SIG-M5 treated with dmso at 0.1 percent for 504 hours (cell line): ENCODE results near the gene B4GAT1.
"Not testable (repeated sequence)": the region's sequence is repeated elsewhere in the genome, so short reads cannot be mapped to it uniquely, and the experiment has no call there.

ENCODE experiments used
- DNase-seq: peaks from one replicate; lab custom pipeline; 2025; ENCODE audit not compliant: unreplicated experiment; lab: John Stamatoyannopoulos, UW

Gene B4GAT1

GRCh38 chr11:66363805-66364535 is 16.5 kb upstream of the B4GAT1 start:
- peak; percentile 27 for DNase-seq

DNA sequence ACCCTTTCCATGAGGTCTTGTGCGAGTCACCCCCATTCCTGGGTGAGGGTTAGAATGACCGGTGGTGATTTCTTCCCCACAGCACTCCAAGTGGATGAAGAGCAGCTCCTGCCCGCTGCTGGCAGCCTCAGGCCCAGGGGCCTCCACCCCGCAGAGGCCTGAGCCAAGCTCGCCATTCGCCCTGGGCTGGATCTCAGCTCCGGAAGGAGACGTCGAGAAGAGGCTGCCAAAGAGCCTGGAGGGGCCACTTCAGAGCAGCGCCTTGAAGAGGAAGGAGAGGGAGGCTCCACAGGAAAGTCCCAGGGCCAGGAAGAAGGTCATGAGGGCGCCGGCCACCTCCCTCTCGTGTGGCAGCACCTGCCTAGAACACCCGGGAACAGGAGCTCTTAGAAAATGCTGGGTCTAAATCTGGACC is 15.8 kb upstream of the B4GAT1 start:
- DNase-seq, result no peak

- DNase-seq, result no peak
Measured at GRCh38 chr11:66362481-66363147, 15.2 kb upstream of the B4GAT1 start.

DNA sequence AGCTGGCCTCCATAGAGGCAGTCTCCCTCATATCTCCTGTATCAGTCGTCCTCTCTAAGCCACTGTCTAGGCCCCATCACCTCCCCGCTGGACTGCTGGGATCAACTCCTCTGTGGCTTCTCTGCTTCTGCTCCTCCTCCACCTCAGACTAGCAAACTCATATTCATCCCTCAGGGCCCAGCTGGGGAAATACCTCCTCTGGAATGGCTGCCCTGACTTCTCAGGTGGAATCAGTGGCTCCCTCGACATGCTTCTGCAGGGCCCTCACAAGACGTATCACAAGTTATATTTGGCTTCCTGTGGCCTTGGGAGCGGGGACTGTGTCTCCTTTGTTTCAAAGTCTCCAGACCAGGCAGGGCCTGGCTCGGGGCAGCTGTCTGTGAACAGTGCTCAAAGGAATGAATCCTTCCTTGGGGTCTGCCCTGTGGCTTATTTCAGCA is 14.1 kb upstream of the B4GAT1 start:
- no peak for DNase-seq

GRCh38 chr11:66360406-66361073 is 13.1 kb upstream of the B4GAT1 start:
- DNase-seq, result no peak

GRCh38 chr11:66359662-66360087 is 12.2 kb upstream of the B4GAT1 start:
- DNase-seq, result no peak

DNA sequence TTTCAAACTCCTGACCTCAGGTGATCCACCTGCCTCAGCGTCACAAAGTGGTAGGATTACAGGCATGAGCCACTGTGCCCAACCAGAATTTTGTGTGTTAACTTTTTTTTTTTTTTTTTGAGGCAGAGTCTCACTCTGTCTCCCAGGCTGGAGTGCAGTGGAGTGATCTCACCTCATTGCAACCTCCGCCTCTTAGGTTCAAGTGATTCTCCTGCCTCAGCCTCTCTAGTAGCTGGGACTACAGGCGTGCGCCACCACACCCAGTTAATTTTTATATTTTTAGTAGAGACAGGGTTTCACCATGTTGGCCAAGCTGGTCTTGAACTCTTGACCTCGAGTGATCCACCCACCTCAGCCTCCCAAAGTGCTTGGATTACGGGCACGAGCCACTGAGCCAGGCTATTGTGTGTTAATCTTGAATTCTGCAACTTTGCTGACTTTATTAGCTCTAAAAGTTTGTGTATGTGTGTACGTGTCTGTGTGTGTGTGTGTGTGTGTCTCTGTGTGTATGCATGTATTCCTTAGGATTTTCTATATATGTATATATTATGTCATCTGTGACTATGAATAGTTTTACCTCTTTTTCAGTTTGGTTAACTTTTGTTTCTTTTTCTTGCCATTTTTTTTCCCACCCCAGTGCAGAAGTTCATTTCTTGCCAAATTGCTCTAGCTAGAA is 3.3 kb upstream of the B4GAT1 start:
- not testable (repeated sequence) for DNase-seq

GRCh38 chr11:66349084-66349386 is 1.6 kb upstream of the B4GAT1 start:
- no peak for DNase-seq

- DNase-seq, result no peak
Measured at GRCh38 chr11:66346476-66347424, 679 bp downstream of the B4GAT1 start.

DNA sequence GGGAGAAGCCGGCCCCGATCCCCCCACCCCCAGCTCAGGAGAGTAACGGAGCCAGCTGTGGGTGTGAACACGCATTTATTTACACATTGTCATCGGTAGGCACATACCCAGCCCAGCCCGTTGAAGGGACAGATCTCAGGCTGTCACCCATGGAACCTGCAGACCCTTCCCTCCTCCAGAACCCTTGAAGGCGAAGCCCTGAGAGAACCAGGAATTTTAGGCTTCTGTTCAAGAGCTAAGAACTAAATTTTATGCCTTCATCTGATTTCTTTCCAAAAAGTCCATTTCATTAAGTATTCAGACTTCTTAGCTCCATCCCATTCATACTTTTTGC is 2.1 kb downstream of the B4GAT1 start:
- no peak for DNase-seq

- peak; percentile 90 for DNase-seq
Measured at GRCh38 chr11:66344550-66345315, 2.7 kb downstream of the B4GAT1 start, which contains the start of gene BRMS1. Gene BRMS1, minus strand, starts transcription at chr11:66345104. Its CDS starts 2,870 bp downstream, at chr11:66342234.

DNA sequence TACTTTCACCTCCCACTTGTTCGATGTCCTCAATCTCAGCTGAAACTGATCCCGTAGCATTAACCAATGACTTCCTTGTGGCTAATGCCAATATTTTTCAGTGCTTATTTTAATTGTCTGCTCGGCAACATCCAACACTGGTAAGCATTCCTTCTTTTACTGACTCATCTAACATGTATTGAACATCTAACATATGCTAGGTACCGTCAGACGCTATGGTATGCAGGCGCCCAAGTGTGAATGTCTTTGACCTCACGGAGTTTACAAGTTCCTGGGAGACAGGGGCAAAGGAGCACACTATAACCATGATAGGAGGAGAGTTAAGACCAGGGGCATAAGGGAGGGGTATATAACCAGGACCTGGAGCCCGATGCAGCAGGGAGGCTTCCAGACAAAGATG is 4.3 kb downstream of the B4GAT1 start:
- DNase-seq, result no peak

GRCh38 chr11:66341502-66342126 is 5.8 kb downstream of the B4GAT1 start:
- DNase-seq, result no peak

DNA sequence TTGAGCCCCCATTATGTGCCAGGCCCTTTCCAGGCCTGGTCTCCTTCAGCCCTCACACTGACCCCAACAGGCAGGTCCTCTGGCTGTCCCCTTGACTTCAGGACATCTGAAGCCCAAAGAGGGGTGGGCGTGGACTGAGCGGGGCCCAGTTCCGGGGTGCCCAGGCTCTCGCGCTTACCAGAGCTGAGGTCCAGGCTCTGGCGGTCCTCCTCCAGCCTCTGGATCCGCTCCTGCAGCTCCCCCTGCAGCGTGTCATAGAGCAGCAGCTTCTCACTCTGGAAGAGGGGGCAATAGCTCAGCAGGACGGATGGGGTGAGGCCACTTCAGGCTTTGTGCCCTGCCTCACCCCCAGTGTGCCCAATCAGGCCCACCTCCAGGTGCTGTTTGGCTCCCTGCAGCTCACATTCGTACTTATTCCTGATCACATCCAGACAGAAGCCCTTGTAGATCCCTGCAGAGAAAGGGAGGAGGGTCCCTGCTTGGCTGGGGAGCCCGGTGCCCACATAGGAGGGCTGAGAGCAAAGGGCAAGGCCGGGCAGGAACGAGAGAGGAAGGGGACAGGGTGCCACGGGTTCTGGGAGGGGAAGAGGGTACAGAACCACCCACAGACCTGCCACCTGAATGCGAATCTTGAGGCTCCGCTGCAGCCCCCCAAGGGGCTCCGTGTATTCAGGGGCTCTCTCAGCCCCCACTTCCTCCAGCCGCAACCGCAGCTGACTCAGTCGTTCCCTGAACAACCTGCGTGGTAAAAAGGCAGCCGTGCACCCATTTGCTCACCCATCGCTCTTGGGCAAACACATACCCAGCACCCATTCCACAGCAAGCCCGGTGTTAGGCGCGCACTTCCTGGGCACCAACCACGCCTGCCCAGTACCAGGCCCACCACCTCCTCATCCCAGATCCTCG is 6.6 kb downstream of the B4GAT1 start:
- no peak for DNase-seq

- no peak for DNase-seq
Measured at GRCh38 chr11:66339686-66340483, 7.5 kb downstream of the B4GAT1 start.

DNA sequence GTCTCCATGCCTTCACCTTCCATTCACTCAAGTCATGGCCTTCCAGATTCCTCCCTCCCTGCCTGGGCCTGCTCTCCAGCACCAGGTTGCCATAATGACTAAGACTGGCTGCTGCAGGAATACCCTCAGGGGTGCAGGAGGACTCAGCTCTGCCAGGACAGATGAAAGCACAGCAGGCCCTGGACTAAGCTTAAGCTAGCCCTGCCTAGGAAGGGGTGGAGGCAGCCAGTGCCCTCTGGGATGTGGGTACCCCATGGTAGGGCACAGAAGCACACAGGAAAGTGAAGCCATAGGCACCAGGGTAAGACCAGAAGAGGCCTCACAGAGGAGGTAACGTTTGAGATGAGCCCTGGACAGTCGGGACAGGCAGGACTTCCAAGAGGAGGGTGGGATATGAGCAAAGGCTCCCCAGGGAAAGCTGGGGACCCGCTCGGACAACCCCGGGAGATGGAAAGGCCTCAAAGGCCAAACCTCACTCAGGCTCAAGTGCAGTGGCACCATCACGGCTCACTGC is 8.2 kb downstream of the B4GAT1 start:
- no peak for DNase-seq
